ENCODE results near the gene LBH.

The LBH gene

DNA sequence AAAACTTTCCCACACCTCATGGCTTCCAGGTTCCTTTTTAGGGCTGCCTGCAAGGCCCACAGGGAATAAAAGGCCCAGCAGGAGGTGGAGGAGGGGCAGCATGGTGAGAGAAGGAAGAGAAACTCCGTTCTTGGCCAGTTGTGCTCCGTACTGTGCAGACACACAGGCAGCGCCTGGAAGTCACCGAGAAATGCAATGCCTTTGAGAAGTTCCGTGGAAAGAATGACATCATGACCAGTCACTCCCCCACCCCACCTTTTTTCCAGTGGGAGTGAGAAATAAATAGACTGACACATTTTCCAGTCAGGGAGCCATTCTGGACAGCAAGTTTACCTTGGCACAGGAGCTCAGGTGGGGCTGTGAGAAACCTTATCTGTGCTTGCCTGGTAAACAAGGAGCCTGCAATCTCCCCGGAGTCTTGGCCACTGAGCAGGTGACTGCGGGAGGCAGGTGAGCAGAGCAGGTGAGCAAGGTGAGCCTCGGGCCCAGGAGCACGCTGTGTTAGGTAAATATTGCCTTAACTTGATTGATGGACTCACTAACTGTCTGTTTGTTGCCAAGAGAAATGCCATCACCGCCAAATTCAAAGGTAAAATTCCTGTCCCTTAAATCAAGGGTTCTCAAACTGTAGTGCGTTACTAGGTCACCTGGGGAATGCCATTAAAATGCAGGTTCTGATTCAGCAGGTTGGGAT lies 13.5 kb upstream of the LBH start:
- no peak for DNase-seq (ENCODE audit: low read depth)

DNA sequence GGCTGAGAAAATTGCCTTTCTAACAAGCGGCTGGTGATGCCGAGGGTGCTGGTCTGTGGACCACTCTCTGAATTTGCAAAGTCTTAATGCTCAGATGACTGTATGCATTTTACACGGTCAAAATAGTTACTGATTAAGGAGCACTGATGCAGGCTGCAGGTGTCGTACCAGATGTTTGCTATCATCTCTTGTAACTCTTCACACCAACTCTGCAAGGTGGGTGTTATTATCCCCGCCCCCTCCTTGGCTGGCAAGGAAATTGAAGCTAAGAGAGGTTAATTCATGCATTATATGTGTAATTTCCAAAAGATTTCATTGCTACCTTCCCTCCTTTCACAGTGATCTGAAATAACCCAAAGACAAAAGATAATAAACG lies 13.0 kb upstream of the LBH start:
- DNase-seq (ENCODE audit: low read depth), result no peak

DNA sequence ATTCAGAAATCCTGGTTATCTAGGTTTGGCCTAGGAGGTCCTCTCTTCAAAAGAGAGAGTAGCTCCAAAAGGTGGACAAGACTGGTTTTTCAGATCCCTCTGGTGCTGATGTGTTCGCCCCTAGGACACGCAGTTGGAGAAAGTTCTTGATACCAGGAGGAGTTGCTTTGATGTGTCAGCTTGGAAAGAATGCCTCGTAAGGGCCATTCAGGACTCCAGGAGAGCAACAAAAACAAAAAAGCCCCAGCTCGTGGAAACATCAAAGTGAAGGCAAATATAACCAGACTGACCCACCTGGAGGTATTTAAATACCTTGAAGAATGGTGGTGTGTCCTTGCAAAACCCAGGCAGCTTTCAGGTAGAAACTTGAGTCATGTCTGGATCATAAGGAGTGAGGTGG lies 12.5 kb upstream of the LBH start:
- DNase-seq (ENCODE audit: low read depth), result no peak

DNA sequence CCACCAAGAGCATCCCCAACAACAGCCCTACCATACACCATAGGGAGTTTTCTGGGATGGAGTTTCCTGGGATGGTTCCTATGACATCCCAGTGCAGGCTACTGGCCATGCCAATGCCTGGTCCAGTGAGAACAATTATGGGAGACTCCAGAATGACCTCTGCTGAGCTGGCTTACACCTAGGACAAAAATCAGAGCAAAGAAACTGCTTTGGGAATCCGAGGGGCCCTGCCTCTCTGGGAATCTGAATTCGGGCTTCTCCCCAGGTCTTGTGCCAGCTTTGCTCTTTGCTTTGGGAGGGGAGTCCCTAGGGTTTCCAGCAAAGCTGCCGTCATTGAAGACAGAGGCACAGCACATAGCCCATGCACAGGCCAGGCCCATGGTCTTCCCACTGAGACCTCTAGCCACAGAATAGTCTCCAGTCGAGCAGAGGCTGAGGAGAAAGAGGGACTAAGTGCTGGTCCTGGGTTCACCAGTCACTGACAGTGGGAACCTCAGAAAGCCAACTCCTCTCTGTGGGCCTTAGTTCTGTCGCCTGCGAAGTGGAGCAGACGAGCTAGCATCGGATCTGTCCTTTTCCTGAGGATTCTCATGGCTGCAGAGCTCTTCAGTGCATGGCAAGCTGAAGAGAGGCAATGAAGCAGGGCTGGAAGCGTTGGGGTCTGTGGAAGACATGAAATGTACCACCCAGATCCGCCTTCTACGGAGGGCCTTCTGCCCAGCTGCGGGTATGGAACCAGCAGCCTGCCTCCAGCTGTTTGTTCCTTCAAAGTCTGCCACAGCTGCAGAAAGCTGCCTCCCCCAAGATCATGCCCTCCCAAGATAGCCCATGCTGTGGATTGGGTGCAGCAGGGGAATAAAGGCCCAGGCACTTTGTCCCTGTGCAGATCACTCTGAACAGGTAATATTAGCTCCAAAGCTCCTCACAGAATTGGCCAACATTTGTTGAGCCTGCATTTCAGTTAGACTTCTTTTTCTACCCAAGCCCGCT lies 11.2 kb upstream of the LBH start:
- DNase-seq (ENCODE audit: low read depth), result no peak

- no peak for DNase-seq (ENCODE audit: low read depth)
Measured at GRCh38 chr2:30221531-30221930, 9.8 kb upstream of the LBH start.

GRCh38 chr2:30222031-30222430 lies 9.3 kb upstream of the LBH start:
- DNase-seq (ENCODE audit: low read depth), result no peak

GRCh38 chr2:30222636-30223360 lies 8.5 kb upstream of the LBH start:
- no peak for DNase-seq (ENCODE audit: low read depth)

GRCh38 chr2:30223413-30223874 lies 7.9 kb upstream of the LBH start:
- no peak for DNase-seq (ENCODE audit: low read depth)

- no peak for DNase-seq (ENCODE audit: low read depth)
Measured at GRCh38 chr2:30224151-30224550, 7.2 kb upstream of the LBH start.

- no peak for DNase-seq (ENCODE audit: low read depth)
Measured at GRCh38 chr2:30225131-30225762, 6.1 kb upstream of the LBH start.

DNA sequence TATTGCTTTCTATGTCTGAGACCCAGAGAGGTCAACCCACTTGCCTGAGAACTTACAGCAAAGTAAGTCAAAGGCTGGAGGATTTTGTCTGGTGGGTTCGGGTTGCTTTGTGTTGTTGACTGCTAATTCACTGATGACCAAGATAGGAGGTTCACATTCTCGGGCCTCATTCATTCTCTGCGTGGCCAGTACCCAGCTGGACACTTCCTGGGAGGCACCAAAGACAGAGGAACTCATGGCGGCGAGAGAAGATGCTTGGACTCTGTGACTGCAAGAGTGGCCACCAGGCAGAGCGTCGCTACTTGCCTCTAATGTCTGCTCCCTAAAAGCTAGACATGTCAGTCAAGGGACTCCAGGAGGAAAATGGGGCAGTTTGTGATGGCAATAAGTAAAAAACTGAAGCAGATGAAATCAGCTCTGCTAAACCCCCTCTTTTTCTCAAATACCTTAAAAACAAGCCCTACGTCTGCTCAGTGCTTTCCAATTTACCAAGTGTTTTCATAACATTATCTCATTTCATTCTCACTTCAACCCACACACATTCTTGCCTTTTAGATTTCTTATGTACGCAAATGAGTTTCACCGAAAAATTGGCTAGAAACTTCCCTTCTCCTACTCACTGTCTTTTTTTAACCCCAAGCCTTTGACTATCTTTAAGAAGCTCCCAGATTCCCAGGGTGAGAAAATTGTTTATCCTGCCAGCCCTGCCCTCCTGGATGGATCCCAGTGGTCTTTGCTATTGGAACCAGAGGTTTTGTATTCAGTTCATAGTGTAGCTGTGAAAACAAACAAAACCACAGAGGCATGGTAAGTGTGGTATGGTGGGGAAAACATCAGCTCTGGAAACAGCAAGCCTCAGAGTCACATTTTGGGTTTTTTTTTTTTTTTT lies 4.9 kb upstream of the LBH start:
- no peak for DNase-seq (ENCODE audit: low read depth)

GRCh38 chr2:30229596-30229995 lies 1.7 kb upstream of the LBH start:
- no peak for DNase-seq (ENCODE audit: low read depth)

- DNase-seq (ENCODE audit: low read depth), result no peak
Measured at GRCh38 chr2:30230497-30231211, 680 bp upstream of the LBH start.

DNA sequence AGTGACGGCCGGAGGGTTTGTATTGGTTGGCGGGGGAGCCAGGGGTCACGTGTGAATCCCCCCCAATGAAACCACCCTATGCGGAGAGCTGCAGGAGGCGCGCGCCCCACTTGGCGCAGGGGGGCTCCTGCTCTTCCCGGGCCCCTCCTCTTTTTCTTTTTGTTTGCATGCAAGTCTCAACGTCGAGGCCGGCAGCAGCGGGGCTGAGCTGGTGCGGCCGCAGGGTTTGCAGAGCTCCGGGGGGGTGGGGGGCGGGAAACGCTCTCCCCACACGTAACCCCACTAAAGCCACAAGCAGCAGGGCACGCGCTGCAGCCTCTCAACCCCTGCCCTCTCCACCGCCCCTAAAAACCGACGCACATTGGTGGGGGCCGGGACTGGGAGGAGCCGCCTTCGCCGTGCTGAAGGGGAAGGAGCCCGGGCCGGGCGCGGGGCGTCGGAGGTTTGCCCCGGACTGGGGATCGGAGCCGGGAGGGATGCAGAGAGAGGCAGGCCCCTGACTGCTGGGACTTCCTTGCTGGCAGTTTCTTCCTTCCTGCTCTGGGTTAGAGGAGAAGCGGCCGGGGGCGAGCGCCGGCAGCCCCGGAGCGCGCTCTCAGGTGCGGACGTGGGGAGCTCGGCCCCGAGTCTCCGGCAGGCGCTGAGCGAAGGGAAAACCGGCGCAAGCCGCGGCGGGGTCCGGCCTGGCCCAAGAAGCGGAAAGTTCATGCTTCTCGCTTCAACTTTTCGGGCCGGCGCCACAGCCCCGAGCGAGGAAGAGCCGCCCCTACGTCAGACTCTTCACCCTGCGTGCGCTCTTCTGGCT lies 864 bp downstream of the LBH start:
- DNase-seq (ENCODE audit: low read depth), result peak; percentile 66

GRCh38 chr2:30232801-30233130 lies 1.4 kb downstream of the LBH start:
- no peak for DNase-seq (ENCODE audit: low read depth)

- no peak for DNase-seq (ENCODE audit: low read depth)
Measured at GRCh38 chr2:30233271-30234009, 2.1 kb downstream of the LBH start.

DNA sequence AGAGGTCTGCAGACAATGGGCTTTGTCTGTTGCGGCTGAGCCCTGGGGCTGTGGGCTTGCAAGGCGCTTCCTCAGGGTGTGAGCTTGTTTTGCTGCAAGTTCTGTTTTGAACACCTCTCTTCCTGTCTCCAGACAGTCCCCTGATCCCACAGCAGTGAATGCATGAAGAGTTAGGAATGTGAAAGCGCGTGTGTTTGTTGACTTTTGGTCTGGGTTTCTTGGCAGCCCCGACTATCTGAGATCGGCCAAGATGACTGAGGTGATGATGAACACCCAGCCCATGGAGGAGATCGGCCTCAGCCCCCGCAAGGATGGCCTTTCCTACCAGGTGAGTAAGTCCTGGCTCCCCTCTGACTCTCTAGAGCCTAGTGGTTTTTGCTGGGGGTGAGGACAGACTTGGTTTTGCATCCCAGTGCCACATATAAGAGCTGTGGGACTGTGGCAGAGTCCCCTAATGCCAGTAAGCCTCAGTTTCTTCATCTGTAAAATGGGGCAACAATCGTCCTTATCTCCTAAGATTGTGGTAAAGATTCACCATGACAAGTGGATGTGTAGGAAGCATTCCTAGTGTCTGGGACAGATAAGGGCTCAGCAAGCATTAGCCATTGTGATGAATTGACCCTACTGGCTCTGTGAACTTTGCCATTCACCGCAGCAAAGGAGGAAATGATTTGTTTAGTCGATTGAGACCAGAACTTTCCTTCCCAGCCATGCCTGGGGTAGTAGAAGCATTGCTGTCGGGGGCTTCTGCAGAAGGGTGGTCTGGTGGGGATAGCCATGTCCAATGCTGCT lies 3.0 kb downstream of the LBH start:
- DNase-seq (ENCODE audit: low read depth), result no peak

DNA sequence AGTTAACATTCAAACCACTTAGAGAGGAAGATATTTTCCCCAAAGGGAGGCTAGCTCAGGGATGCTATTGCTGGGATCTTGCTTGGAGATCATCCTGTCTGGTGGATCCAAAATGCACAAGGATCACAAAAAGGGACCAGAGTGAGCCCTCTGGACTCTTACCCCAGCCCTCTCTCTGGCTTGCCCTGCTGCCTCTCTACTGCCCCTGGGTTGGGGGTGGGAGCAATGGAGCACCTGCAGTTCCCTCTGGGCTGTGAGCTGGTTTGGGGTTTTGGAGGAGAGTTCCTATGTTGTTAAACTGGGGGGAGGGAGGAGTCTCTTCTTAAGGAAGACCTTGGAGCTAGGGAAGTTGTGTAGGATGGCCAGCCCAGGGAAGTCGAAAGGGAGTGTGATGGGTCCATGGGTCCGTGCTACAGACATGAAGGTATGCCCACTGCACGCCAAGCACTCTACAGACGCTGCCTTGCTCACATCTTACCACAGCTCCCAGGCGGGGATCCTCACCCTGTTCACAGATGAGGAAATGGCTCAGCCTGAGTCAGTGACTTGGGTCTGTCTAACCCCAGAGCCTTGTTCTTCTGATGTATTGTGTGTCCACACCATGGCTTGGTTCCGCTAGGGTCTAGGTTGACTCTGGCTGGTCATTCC lies 3.8 kb downstream of the LBH start:
- peak; percentile 40 for DNase-seq (ENCODE audit: low read depth)
